Measurements from ENCODE around the gene OR11H7.
"Not testable (repeated sequence)": the region's sequence is repeated elsewhere in the genome, so short reads cannot be mapped to it uniquely, and the experiment has no call there.

OR11H7 gene

DNA sequence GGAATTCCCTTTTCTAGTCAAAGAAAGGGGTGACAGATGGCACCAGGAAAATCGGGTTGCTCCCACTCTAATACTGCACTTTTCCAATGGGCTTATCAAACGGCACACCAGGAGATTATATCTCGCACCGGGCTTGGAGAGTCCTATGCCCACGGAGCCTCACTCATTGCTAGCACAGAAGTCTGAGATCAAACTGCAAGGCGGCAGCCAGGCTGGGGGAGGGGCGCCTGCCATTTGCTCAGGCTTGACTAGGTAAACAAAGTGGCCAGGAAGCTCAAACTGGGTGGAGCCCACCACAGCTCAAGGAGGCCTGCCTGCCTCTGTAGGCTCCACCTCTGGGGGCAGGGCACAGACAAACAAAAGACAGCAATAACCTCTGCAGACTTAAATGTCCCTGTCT, 51.5 kb downstream of the OR11H7 start:
- not testable (repeated sequence) for DNase-seq
